WTC11 (cell line): ENCODE measurements around the gene LRRFIP2. TPM values are rescaled to one million over a fixed set of nuclear protein-coding genes. Genes with fewer than 3 reads are reported as not detected.

Experiments
- ATAC-seq: fragments of 200-7000 bp; cut with Tn5 transposase; 2 replicates; pipeline ENCODE4 v1.10.0; 2021; ENCODE audit warnings: mild to moderate bottlenecking, moderate library complexity
- CTCF ChIA-PET: fragments of 300-600 bp; sonication (Branson Sonifier 250); formaldehyde crosslinking; loops from one replicate; lab custom pipeline; 2021; ENCODE audit warnings: antibody characterized with exemption; lab: Charles Lee
- POLR2A ChIA-PET: fragments of 350-600 bp; sonication (Branson Sonifier 250); formaldehyde crosslinking; loops from one replicate; lab custom pipeline; 2021; ENCODE audit warnings: antibody characterized with exemption; lab: Charles Lee
- DNase-seq: peaks from one replicate; pipeline ENCODE4 v3.0.0; 2021; ENCODE audit warnings: low spot score
- H3K27ac Mint-ChIP-seq: 2 replicates; pipeline ENCODE4 v1.8.0; 2021; ENCODE audit warnings: mixed read lengths
- H3K27me3 Mint-ChIP-seq: 2 replicates; pipeline ENCODE4 v1.8.0; 2021; ENCODE audit warnings: low read depth, mild to moderate bottlenecking, moderate library complexity, mixed read lengths
- H3K36me3 Mint-ChIP-seq: 2 replicates; pipeline ENCODE4 v1.8.0; 2021; ENCODE audit warnings: mixed read lengths
- H3K4me1 Mint-ChIP-seq: 2 replicates; pipeline ENCODE4 v1.8.0; 2022; ENCODE audit warnings: mixed read lengths
- H3K4me3 Mint-ChIP-seq: 2 replicates; pipeline ENCODE4 v1.8.0; 2021; ENCODE audit warnings: mild to moderate bottlenecking, moderate library complexity, mixed read lengths
- H3K9me3 Mint-ChIP-seq: 2 replicates; pipeline ENCODE4 v1.8.0; 2021; ENCODE audit warnings: mixed read lengths
- GABPB1 ChIP-seq: sonication (generic); formaldehyde crosslinking; IDR thresholded peaks from 2 replicates; pipeline ENCODE4 v1.8.1; 2023; ENCODE audit warnings: mild to moderate bottlenecking, missing genetic modification reagents
- GRHL2 ChIP-seq: fragments of 250-450 bp; sonication (Bioruptor Pico); IDR thresholded peaks from 2 replicates; pipeline ENCODE4 v1.8.0; 2022; ENCODE audit warnings: mild to moderate bottlenecking, moderate library complexity; ENCODE audit not compliant: insufficient replicate concordance, severe bottlenecking
- JUN ChIP-seq: sonication (generic); formaldehyde crosslinking; IDR thresholded peaks from 2 replicates; pipeline ENCODE4 v1.8.0; 2023; ENCODE audit warnings: mild to moderate bottlenecking, missing genetic modification reagents
- MYBL2 ChIP-seq: sonication (generic); formaldehyde crosslinking; IDR thresholded peaks from 2 replicates; pipeline ENCODE4 v1.8.1; 2023; ENCODE audit warnings: mild to moderate bottlenecking, moderate library complexity, missing genetic modification reagents
- NFE2L1 ChIP-seq: sonication (generic); formaldehyde crosslinking; IDR thresholded peaks from 2 replicates; pipeline ENCODE4 v1.8.1; 2023; ENCODE audit warnings: missing genetic modification reagents
- NR1H2 ChIP-seq: sonication (generic); formaldehyde crosslinking; IDR thresholded peaks from 2 replicates; pipeline ENCODE4 v1.9.0; 2021; ENCODE audit warnings: mild to moderate bottlenecking, moderate library complexity, missing genetic modification reagents
- NR2C2 ChIP-seq: sonication (generic); formaldehyde crosslinking; IDR thresholded peaks from 2 replicates; pipeline ENCODE4 v1.8.0; 2022; ENCODE audit warnings: mild to moderate bottlenecking, missing genetic modification reagents
- RORB ChIP-seq: fragments of 250-450 bp; sonication (Bioruptor Pico); IDR thresholded peaks from 2 replicates; pipeline ENCODE4 v1.9.0; 2021; ENCODE audit warnings: mild to moderate bottlenecking
- SOX15 ChIP-seq: fragments of 250-450 bp; sonication (Bioruptor Pico); IDR thresholded peaks from 2 replicates; pipeline ENCODE4 v1.9.0; 2021; ENCODE audit warnings: mild to moderate bottlenecking
- SP1 ChIP-seq: sonication (generic); formaldehyde crosslinking; conservative IDR thresholded peaks from 2 replicates; pipeline ENCODE4 v1.8.1; 2022; ENCODE audit warnings: missing genetic modification reagents
- ZNF671 ChIP-seq: fragments of 250-450 bp; sonication (Bioruptor Pico); IDR thresholded peaks from 2 replicates; pipeline ENCODE4 v1.8.0; 2021; ENCODE audit warnings: mild to moderate bottlenecking
- total RNA-seq: library from RNA; stranded (reverse); gene quantifications from 3 replicates; pipeline ENCODE4 v1.2.3, GENCODE V29; 2021
- TF ChIP-seq, protein P1 (sequence below): sonication (generic); formaldehyde crosslinking; IDR thresholded peaks from 2 replicates; pipeline ENCODE4 v1.8.0; 2022; ENCODE audit warnings: mild to moderate bottlenecking, missing genetic modification reagents
- TF ChIP-seq, protein P2 (sequence below): sonication (generic); formaldehyde crosslinking; conservative IDR thresholded peaks from 2 replicates; pipeline ENCODE4 v1.8.1; 2023; ENCODE audit warnings: mild to moderate bottlenecking, low read depth, missing genetic modification reagents, moderate library complexity
- TF ChIP-seq, protein P3 (sequence below): sonication (generic); formaldehyde crosslinking; IDR thresholded peaks from 2 replicates; pipeline ENCODE4 v1.8.1; 2023; ENCODE audit warnings: mild to moderate bottlenecking, missing genetic modification reagents
- TF ChIP-seq, protein P4 (sequence below): sonication (generic); formaldehyde crosslinking; IDR thresholded peaks from 2 replicates; pipeline ENCODE4 v1.8.0; 2022; ENCODE audit warnings: mild to moderate bottlenecking, missing genetic modification reagents
- TF ChIP-seq, protein P5 (sequence below): sonication (generic); formaldehyde crosslinking; IDR thresholded peaks from 2 replicates; pipeline ENCODE4 v1.8.1; 2023; ENCODE audit warnings: mild to moderate bottlenecking, missing genetic modification reagents
- TF ChIP-seq, protein P6 (sequence below): fragments of 250-450 bp; sonication (Bioruptor Pico); IDR thresholded peaks from 2 replicates; pipeline ENCODE4 v1.8.0; 2021; ENCODE audit warnings: mild to moderate bottlenecking

The LRRFIP2 gene
- total RNA-seq, 1 experiment from 2014 or later, result 23.7 TPM

DNA sequence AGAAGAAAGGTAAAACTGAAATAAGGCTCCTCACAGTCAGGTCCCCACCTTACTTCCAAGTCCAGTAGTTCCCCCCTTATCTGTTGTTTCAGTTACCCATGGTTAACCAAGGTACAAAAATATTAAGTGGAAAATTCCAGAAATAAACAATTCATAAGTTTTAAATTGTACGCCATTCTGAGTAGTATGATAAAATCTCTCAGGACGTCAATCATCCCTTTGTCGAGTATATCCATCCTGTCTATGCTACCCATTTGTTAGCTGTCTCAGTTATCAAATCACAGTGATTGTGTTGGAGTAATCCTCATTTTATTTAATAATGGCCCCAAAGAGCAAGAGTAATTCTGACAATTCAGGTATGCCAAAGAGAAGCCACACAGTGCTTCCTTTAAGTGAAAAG, 43.9 kb downstream of the LRRFIP2 start:
- DNase-seq (no peak), ATAC-seq (no peak)
- POLR2A ChIA-PET, result no interaction called here
- H3K27me3 Mint-ChIP-seq, result no peaks in the 10 kb centered on the region
- CTCF ChIA-PET, result no interaction called here
- no peak overlapping the region for H3K27ac Mint-ChIP-seq
- H3K4me3 Mint-ChIP-seq, result no peak overlapping the region
- no peaks in the 10 kb centered on the region for H3K36me3 Mint-ChIP-seq
- H3K4me1 Mint-ChIP-seq, result peaks cover 21% of the 10 kb centered on the region
- no peak for TF ChIP-seq NR2C2 (CRISPR knock-in tag)
- TF ChIP-seq, protein P1, sequence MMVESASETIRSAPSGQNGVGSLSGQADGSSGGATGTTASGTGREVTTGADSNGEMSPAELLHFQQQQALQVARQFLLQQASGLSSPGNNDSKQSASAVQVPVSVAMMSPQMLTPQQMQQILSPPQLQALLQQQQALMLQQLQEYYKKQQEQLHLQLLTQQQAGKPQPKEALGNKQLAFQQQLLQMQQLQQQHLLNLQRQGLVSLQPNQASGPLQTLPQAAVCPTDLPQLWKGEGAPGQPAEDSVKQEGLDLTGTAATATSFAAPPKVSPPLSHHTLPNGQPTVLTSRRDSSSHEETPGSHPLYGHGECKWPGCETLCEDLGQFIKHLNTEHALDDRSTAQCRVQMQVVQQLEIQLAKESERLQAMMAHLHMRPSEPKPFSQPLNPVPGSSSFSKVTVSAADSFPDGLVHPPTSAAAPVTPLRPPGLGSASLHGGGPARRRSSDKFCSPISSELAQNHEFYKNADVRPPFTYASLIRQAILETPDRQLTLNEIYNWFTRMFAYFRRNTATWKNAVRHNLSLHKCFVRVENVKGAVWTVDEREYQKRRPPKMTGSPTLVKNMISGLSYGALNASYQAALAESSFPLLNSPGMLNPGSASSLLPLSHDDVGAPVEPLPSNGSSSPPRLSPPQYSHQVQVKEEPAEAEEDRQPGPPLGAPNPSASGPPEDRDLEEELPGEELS (CRISPR knock-in tag), result no peak
- TF ChIP-seq JUN (CRISPR knock-in tag), result no peak
- TF ChIP-seq, protein P2, sequence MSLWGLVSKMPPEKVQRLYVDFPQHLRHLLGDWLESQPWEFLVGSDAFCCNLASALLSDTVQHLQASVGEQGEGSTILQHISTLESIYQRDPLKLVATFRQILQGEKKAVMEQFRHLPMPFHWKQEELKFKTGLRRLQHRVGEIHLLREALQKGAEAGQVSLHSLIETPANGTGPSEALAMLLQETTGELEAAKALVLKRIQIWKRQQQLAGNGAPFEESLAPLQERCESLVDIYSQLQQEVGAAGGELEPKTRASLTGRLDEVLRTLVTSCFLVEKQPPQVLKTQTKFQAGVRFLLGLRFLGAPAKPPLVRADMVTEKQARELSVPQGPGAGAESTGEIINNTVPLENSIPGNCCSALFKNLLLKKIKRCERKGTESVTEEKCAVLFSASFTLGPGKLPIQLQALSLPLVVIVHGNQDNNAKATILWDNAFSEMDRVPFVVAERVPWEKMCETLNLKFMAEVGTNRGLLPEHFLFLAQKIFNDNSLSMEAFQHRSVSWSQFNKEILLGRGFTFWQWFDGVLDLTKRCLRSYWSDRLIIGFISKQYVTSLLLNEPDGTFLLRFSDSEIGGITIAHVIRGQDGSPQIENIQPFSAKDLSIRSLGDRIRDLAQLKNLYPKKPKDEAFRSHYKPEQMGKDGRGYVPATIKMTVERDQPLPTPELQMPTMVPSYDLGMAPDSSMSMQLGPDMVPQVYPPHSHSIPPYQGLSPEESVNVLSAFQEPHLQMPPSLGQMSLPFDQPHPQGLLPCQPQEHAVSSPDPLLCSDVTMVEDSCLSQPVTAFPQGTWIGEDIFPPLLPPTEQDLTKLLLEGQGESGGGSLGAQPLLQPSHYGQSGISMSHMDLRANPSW (CRISPR knock-in tag), result no peak
- TF ChIP-seq, protein P3, sequence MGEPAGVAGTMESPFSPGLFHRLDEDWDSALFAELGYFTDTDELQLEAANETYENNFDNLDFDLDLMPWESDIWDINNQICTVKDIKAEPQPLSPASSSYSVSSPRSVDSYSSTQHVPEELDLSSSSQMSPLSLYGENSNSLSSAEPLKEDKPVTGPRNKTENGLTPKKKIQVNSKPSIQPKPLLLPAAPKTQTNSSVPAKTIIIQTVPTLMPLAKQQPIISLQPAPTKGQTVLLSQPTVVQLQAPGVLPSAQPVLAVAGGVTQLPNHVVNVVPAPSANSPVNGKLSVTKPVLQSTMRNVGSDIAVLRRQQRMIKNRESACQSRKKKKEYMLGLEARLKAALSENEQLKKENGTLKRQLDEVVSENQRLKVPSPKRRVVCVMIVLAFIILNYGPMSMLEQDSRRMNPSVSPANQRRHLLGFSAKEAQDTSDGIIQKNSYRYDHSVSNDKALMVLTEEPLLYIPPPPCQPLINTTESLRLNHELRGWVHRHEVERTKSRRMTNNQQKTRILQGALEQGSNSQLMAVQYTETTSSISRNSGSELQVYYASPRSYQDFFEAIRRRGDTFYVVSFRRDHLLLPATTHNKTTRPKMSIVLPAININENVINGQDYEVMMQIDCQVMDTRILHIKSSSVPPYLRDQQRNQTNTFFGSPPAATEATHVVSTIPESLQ, result no peak
- no peak for TF ChIP-seq RORB (CRISPR knock-in tag)
- TF ChIP-seq SP1 (CRISPR knock-in tag), result no peak
- TF ChIP-seq, protein P4, sequence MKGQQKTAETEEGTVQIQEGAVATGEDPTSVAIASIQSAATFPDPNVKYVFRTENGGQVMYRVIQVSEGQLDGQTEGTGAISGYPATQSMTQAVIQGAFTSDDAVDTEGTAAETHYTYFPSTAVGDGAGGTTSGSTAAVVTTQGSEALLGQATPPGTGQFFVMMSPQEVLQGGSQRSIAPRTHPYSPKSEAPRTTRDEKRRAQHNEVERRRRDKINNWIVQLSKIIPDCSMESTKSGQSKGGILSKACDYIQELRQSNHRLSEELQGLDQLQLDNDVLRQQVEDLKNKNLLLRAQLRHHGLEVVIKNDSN (CRISPR knock-in tag), result no peak
- no peak for TF ChIP-seq SOX15 (CRISPR knock-in tag)
- H3K9me3 Mint-ChIP-seq, result no peaks in the 10 kb centered on the region

DNA sequence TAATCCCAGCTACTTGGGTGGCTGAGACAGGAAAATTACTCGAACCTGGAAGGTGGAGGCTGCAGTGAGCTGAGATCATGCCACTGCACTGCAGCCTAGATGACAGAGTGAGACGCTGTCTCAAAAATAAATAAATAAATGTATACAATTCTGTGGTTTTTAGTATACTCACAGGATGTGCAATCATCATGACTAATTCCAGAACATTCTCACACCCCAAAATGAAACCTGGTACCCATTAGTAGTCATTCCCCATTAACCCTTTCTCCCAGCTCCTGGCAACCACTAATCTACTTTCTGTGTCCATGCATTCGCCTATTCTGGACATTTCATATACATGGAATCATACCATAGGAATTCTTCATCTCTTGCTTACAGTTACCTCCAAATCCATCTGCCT, 44.5 kb downstream of the LRRFIP2 start:
- no peak for ATAC-seq
- Mint-ChIP-seq H3K4me1 (peaks cover 21% of the 10 kb centered on the region), H3K4me3 (no peak overlapping the region), H3K27ac (no peak overlapping the region), H3K27me3 (no peaks in the 10 kb centered on the region), H3K9me3 (no peaks in the 10 kb centered on the region), H3K36me3 (no peaks in the 10 kb centered on the region)
- CTCF ChIA-PET, result no interaction called here
- POLR2A ChIA-PET, result no interaction called here
- DNase-seq, result no peak
- no peak for TF ChIP-seq GRHL2 (CRISPR knock-in tag)
- no peak for TF ChIP-seq ZNF671 (CRISPR knock-in tag)
- no peak for TF ChIP-seq NFE2L1 (CRISPR knock-in tag)
- TF ChIP-seq SP1 (CRISPR knock-in tag), result no peak
- no peak for TF ChIP-seq NR1H2 (CRISPR knock-in tag)
- TF ChIP-seq, all 79 proteins: peak for 0

DNA sequence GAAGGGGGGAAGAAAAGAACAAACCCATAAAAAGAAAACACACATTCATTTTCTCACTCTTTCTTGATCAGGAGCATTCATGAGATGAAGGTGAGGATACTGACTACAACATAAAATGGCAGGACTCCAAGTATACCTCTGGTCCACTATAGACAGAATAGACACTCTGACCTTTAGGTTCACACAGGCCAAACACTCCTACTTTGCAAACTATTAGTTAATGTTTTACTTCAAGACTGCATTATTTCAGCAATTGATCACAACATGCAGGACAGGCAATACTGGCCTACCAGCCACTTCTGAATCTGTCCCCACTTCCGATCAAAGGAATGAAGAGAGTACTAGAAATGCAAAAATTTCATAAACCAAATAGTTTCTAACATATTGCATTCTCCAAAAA, 47.0 kb downstream of the LRRFIP2 start:
- H3K36me3 Mint-ChIP-seq, result no peaks in the 10 kb centered on the region; the same call in 1 of the 2 replicates
- no peak for TF ChIP-seq MYBL2 (CRISPR knock-in tag)
- TF ChIP-seq, protein P2 (CRISPR knock-in tag), result no peak
- TF ChIP-seq GABPB1, result no peak
- TF ChIP-seq, protein P5, sequence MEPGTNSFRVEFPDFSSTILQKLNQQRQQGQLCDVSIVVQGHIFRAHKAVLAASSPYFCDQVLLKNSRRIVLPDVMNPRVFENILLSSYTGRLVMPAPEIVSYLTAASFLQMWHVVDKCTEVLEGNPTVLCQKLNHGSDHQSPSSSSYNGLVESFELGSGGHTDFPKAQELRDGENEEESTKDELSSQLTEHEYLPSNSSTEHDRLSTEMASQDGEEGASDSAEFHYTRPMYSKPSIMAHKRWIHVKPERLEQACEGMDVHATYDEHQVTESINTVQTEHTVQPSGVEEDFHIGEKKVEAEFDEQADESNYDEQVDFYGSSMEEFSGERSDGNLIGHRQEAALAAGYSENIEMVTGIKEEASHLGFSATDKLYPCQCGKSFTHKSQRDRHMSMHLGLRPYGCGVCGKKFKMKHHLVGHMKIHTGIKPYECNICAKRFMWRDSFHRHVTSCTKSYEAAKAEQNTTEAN (CRISPR knock-in tag), result no peak
- TF ChIP-seq, protein P3, result no peak
- TF ChIP-seq, protein P6, sequence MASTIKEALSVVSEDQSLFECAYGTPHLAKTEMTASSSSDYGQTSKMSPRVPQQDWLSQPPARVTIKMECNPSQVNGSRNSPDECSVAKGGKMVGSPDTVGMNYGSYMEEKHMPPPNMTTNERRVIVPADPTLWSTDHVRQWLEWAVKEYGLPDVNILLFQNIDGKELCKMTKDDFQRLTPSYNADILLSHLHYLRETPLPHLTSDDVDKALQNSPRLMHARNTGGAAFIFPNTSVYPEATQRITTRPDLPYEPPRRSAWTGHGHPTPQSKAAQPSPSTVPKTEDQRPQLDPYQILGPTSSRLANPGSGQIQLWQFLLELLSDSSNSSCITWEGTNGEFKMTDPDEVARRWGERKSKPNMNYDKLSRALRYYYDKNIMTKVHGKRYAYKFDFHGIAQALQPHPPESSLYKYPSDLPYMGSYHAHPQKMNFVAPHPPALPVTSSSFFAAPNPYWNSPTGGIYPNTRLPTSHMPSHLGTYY (CRISPR knock-in tag), result no peak
- TF ChIP-seq RORB (CRISPR knock-in tag), result no peak

More for the DNA sequence above, 47.0 kb downstream of the LRRFIP2 start:
- ChIA-PET CTCF (no interaction called here), POLR2A (no interaction called here)
- no peak overlapping the region for H3K4me3 Mint-ChIP-seq
- peaks cover 12% of the 10 kb centered on the region for H3K4me1 Mint-ChIP-seq
- H3K27ac Mint-ChIP-seq, result no peak overlapping the region
- H3K27me3 Mint-ChIP-seq, result no peaks in the 10 kb centered on the region
- H3K9me3 Mint-ChIP-seq, result 0 out of 2 replicates have a peak, but pooled peaks cover under 1% of the 10 kb centered on the region
- ATAC-seq, result no peak
- no peak for DNase-seq
